ENCODE measurements around the gene SEMA4D.
"Not testable (repeated sequence)": the region's sequence is repeated elsewhere in the genome, so short reads cannot be mapped to it uniquely, and the experiment has no call there.

The SEMA4D gene

DNA sequence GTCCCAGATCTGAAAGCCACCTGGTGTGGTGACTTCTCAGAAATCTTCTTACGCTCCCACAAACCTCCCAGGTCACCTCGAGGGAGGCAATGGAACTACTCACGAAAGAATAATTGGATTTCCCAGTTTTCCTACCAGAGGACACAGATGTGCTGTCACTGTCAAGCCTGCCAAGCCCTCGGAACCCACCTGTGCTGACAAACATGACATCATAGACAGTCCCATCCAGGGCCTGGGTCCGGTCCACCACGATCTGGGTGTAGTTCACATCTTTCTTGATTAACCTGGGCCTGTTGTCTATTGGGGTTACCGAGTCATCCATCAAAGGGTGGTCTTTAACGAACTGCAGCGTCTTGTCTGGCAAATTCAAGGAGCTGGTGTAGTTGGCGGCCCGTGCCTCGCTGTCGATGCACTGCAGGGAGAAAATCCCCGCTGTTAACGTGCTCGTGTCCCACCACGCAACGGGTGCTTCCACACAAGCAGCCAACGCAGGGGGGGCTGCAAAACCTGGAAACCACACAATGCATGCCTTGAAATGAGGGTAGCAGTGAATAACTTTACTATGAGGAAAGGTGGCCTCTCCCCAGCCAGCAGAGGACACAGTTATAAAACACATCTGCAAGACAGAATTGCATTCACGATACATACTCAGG lies 110.6 kb downstream of the SEMA4D start:
- DNase-seq (ENCODE audit: low spot score), result no peak

DNA sequence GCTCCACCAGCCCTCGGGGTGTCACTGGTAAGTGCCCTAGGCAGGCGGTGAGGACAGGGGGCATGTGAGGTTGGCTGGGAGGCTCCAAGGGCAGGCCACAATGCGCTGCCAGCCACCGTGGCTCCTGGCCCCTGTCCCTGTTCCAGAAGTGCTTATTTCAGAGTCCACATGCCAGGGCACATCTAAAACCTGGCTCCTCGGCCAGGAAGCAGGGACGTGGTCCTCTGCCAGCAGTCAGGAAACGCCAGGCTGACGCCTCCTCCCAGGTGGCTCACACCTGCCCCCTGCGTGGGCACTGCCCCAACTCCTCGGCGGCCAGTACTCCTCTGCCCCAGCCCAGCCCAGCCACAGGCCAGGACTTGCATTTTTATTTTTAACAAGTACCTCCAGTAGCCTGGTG lies 111.1 kb downstream of the SEMA4D start:
- no peak for DNase-seq (ENCODE audit: low spot score)

DNA sequence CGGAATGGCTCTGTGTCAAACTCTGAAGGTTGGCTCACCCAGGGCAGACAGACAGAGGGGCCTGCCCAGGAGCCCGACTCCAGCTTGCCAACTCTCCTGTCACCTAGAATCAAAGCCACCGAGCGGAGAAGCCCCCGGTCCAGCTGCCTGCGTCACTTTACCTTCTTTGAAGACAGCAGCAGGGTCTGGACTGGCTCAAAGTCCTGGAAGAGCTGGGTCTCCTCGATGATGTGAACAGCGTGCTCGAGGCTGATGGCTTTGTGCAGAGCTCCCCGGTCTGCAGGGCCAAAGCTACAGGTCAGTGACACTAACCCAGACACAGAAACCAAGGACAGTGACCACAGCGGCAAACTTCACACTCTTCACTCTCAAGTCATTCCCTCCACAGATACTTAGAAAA lies 111.7 kb downstream of the SEMA4D start:
- DNase-seq (ENCODE audit: low spot score), result no peak

DNA sequence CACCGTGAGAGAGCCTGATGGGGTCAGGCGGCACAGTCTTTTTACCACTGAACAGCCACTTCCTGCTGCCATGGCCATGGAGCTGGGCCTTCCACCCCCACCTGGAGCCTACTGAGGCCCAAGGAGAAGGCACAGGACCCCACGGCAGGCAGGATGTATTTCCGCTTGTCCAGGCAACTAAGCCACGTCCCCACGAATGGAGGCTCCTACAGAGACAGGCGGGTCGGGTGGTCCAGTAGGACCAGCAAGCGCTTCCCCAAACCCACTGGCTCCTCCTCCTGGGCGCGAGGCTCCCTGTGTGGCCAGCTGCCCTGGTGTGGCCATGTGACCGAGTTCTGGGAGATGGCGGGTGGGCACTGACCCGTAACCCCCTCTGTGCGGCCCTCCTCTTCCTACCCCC lies 113.1 kb downstream of the SEMA4D start:
- no peak for DNase-seq (ENCODE audit: low spot score)

DNA sequence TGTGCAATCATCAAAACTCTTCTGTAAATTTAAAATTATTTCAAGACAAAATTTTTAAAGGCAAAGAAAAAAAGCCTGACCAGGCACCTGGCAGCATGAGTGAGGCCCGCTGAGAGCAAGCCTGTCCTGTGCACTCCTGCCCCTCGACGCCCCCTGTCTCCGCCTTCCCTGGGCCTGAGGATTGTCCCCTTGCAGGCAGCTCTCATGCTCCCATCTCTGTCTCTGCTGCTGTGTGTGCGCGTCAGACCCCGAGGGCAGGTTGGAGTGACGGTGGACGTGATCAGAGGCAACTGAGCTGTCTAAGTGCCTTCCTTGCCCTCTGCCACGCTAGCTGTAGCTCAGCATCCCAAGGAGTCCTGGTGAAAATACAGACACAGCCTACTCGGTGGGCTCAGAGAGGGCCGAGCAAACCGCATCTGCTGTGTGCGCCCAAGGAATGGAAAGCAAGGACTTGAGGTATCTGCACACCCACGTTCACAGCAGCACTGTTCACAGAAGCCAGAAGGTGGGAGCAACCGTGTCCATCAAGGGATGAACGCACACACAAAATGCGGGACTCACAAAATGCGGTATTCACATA lies 114.1 kb downstream of the SEMA4D start:
- no peak for DNase-seq (ENCODE audit: low spot score)

DNA sequence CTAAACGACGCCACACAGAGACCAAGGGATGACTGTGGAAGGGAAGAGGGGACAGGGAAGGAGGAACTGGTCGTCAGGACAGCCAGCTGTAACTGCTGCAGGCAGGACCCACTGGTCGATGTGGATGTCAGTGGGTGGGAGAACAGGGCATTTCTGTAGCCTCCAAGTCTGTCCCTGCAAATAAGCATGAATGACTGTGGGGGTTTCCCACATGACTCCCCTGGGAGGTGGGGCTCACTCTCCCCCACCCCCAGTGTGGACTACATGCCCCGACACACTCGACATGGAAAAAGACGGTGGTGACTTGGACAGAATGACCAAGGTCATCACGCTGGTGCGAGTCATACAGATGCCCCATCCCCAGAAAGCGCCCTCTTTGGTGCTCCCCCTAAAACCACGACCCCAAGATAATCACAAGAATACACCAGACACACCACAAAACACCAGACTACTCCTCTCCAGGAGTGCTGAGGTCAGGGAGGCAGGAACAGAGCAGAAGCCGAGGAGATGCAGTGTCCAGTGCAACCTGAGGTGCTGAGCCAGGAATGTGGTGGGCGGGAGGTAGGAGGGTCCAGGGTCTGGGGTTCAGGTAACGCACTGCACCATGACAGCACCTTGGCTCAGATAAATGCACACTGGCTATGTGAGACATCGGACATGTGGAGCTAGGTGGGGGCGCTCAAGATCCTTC lies 114.7 kb downstream of the SEMA4D start:
- no peak for DNase-seq (ENCODE audit: low spot score)

DNA sequence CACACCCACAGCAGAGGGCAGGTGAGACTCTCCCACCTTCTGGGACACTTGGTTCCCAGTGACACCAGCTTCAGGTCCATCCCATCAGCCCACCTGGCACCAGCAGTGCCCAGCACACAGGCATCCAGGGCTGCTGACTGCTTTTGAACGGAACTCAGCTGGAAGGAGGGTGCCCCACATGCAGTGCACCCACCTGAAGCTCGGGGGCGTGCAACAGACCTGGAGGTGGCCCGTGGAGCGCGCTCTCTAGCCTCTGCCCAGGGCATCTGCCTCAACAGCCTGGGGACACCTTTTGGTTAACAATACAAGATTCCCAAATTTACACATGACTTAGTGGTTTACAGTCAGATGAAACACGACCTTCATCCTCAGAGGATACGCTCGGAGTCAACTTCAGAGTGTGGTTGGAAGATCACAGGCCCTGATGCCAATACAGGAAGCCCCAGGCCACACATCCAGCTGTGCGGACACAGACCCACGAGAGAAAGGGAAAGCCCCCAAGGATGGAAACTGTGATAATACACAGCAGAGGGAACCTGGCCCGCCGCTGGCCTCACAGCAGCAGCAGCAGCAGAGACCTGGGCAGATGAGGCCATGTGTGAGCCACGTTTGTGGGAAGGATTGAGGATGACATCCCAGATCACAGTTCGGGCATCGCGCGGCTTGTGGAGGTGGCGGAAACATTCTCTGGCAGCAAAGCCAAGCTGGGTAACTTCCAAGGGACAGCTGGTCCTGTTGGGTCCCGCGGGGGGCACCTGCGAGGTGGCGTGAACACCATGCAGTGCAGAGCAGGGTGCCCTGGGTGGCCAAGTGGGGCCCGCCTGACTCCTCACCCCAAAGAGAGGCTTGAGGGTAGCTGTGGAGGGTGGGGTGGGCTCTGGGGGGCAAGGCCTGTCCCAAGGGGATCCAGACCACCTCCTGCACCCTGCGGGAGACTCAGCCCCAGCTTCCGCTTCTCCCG lies 115.6 kb downstream of the SEMA4D start:
- no peak for DNase-seq (ENCODE audit: low spot score)

DNA sequence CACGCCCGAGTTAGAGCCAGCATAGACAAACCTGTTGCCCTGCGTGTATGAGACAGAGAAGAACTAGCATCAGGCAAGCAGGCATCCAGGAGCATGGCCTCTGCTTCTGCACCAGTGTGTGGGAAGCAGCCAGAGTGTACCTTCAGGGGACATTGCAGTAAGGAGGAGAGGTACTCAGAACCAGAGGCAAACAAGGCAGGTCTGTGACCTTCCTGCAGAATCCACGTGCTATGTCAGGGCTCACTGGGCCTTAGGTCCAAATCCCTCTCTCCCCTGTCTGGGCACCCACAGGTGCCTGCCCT lies 116.7 kb downstream of the SEMA4D start:
- DNase-seq (ENCODE audit: low spot score), result no peak

DNA sequence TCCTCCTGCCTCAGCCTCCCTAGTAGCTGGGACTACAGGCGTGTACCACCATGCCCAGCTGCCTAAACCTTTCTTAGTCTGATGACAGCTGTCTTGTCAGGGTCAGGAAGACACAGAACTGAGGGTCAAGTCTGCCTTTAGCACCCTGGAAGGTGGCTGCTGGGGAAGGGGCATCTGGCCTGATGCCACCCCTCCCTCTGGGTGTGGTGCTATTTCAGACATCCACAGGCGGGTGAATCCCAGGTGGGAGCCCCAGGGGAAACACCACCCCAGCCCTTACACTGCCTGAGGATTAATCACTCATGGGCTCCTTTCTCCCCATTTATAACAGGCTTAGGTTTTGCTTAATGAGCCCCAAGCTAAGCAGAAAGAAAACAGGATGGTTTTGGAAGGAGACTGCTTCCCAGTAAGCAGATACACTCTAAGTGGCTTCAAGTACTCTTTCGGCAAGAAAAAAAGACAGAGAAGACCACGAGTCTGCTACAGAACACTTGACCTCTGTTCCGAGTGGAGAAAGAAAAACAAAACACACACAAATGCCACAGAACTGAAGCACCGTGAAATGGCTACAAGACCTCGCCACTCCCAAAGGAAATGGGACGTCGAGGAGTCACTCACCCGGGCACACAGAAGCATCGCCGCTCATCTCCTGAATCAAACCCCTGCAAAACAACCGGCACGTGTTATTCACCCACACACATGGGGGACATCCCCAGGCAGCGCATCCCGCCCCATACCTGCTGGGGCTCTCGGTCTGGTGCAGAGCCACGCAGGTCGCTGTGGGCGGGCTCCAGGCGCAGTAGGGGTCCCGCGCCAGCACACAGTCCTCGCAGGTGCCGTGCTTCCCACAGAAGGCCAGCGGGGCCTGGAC lies 117.2 kb downstream of the SEMA4D start:
- DNase-seq (ENCODE audit: low spot score), result peak; percentile 43

DNA sequence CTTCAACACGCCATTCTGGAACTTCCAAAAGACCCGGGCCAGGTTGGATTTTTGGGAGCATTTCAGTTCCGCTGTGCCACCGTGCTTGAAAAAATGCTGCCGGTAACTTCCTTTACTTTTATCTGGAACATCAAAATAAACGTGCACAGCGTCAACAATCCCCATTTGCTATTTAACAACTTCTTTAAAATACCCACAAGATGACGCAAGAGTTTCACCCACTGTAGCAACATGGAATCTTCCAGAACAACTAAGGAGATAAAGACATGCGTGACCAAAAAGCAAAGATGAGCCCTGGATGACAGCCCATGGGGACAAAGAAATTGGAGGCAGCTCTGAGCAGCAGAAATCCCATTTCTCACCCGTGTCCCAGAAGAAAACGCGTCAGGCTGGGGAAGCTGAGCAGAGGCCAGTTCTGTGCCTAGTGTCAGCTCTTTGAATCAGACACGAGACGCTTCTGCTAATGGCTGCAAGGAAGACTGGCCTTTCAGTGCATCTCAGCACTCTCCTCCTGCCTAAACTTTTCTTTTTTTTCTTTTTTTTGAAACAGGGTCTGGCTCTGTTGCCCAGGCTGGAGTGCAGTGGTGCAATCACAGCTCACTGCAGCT lies 118.3 kb downstream of the SEMA4D start:
- no peak for DNase-seq (ENCODE audit: low spot score)

DNA sequence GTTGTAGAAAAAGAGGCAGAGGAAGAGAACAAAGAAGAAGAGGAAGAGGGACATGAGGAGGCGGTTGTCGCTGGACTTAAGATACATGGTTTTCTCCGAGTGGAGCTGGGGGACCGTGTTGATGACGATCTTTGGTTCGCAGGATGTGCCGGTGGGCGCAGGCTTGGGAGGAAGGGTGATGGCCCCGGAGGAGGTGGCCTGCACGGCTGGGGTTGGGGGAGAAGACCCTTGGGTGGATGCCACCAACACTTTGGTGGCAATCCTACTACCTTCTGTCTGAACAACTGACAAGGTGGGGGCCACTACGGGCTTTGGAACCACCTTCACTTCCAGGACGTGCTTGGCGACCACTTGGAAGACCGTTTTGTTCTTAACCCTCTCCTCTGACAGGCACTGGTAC lies 118.9 kb downstream of the SEMA4D start:
- no peak for DNase-seq (ENCODE audit: low spot score)

DNA sequence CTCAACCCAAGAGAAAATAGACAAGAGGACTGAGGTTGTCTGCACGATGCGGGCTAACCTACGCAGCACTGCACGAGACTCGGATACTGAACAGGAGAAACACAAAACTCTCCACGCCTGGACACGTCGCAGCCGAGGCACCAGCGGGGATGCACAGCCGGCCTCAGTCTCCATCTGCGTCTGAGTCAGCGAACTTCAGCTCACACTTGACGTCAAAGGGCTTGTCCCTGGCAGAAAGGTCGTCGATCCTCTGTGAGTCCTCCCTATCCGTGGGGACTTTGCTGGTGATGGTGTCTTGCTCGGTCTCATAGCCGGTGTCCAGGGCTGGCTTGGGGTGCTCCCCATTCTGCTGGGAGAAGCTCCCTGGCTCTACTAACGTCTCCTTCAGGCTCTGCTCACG lies 119.4 kb downstream of the SEMA4D start:
- no peak for DNase-seq (ENCODE audit: low spot score)

DNA sequence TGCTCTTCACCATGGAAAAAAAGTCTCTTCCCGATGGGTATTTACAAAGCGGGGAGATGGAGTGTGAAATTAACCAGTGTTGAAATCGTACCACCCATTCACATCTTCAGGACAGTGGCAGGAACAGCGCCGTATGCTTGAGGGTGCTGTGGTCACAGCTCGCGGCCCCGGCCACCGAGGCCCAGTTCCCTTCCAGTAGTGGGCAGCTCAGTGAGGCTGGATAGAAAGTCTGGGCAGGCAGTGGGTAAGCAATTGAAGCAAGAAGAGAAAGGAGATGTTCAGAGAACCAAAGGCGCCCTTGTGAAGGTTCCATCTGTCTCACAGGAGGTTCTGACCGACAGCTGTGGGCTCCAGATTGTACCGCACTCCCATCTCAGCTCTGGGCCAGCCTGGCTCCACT lies 120.5 kb downstream of the SEMA4D start:
- no peak for DNase-seq (ENCODE audit: low spot score)

DNA sequence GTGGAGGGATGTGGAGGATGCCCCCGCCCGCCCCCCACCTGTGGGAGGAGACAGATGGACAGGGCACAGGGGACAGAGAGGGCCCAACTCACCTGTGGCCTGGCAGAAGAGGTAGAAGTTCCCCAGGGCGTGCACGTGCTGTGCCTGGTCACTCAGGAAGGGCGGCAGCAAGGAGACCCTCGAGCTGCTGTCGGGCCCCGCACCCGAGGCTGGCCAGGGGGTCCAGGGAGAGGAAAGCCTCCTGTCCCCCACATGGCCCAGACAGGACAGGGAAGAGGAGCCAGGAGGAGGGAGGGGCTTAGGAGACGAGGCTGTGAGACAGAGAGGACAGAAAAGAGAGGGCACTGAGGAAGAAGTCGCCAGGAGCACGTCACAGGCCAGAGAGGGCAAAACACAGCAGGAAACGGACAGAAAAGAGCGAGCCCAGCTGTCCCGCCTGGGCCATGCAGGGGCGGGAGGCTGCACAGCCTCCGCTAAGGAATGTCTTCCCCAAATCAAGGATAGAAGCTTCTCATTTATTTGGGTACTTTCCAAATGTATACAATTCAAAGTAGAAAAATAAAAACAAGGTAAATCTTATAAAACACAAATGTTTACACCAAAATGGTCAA lies 121.1 kb downstream of the SEMA4D start:
- no peak for DNase-seq (ENCODE audit: low spot score)

DNA sequence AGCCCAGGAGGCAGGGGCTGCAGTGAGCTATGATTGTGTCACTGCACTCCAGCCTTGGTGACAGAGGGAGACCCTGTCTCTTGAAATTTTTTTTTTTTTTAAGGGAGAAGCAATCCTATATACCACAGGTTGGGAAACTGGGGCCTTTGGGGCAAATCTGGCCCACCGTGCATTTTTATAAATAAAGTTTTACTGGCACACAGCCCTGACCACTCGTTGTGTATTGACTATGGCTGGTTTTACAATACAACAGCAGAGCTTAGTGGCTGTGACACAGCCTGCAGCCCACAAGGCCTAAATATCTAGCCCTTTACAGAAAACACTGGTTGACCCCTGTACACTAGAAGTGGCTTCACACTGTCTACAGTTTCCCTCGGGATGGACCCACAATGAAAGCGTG lies 121.6 kb downstream of the SEMA4D start:
- no peak for DNase-seq (ENCODE audit: low spot score)

DNA sequence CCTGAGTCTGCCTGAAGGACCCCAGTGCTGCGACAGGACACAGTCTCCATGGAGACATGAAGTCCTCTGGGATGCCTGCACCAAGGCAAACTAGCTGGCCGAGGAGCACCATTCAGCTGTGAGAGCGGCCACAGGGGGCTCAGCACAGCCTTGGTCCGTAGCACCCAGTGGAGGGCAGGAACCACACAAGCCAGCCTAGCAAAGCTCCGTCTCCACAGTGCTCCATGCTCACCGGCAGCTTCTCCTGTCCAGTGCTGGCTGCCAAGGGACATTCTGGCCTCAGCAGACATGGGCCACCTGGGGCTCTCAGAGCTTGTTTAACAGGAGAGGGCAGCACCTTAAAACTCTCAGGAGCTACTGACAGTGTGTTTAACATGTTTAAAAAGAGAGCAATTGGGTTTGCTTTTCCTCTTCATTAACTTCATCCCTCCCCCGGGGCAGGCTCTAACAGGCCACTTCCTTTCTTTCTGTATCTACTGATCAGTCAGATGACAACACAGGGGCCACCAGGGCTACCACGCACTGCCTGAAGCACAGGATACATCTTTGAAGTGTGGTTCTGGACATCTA lies 122.6 kb downstream of the SEMA4D start:
- DNase-seq (ENCODE audit: low spot score), result peak; percentile 26

DNA sequence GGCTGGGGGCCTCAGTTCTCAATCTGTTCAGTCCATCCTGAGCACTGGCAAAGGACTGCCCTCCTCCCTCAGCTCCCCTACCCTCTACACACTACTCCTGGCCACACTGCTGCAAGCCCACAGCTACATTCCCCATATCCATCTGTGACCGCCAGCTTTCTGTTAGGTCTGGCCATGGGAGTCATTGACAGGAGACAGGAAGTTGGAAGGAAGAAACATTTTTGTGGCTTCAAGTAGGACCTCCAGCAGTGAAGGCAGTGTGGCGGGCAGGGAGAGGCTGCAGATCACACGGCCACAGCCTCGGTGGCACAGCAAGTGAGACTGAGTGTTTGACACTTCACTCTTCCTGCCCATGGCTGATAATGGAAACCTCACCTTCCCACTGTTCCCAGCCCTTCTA lies 123.7 kb downstream of the SEMA4D start:
- DNase-seq (ENCODE audit: low spot score), result peak; percentile 77

DNA sequence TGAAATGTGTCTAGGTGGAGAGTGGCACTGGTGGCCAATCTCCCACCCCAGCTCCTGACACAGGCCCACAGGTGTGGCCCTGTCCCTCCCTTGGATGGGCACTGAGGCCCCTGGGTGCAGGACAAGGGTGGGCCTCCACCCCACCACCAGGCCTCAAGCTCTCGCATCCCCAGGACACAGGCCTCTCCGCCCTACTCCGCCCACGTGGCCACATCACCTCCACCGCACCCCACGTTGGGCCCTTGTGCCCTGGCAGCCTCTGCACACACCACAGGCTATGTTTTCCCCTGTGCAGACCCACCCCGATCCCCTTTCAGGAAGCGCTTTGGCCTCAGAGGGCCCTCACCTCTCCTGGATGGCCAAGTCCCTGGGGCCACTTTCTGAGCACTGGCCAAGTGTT lies 124.9 kb downstream of the SEMA4D start:
- no peak for DNase-seq (ENCODE audit: low spot score)

DNA sequence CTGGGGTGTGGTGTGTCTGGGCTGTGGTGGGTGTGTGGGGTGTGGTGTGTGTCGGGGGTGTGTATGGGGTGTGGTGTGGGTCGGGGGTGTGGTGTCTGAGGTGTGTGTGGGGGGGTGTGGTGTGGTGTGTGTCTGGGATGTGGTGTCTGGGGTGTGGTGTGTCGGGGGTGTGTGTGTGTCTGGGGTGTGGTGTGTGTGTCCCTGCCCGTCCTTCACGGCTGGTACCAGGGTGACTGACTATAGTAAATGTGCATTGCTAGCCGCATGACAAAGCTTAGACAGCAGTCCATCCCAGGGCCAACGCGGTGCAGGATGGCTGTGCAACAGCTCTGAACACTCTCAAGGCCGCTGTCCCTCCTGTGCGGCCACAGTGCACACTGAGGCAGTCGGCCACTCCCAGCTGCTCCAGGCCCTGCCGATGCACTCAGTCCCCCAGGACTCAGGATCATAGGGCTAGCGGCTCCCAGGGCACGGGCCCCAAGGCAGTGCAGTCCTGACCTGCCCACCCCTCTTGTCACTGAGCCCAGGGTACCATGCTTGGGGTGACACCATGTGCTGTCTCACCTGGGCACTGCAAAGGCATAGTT lies 125.6 kb downstream of the SEMA4D start:
- DNase-seq (ENCODE audit: low spot score), result no peak

DNA sequence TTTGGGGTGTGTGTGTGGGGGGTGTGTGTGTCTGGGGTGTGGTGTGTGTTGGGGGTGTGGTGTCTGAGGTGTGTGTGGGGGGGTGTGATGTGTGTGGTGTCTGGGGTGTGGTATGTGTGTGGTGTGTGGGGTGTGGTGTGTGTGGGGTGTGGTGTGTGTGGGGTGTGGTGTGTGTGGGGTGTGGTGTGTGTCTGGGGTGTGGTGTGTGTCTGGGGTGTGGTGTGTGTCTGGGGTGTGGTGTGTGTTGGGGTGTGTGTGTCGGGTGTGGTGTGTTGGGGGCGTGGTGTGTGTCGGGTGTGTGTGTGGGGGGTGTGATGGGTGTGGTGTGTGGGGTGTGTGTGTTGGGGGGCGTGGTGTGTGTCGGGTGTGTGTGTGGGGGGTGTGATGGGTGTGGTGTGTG lies 126.1 kb downstream of the SEMA4D start:
- DNase-seq (ENCODE audit: low spot score), result not testable (repeated sequence)

All from kidney tubule cell (primary cell).